Natural killer cell treated with Interleukin-12 subunit alpha and Interleukin-12 subunit beta and Interleukin-15 and Interleukin-18, amount 100 ng/mL, for 72 hours (primary cell): ENCODE data around the gene CDK5RAP2. TPM values are rescaled to one million over a fixed set of nuclear protein-coding genes. Genes with fewer than 3 reads are reported as not detected.

Experiments
- ATAC-seq, 2 donors: fragments of 150-1000 bp; cut with Tn5 transposase in 1 of 2; sonication (Bioruptor Pico), chemical (Tn5 transposase) in 1 of 2; 2 replicates each; pipeline ENCODE4 v1.10.0; 2021
- DNase-seq: peaks from one replicate; pipeline ENCODE4 v3.0.0; 2022; ENCODE audit warnings: low spot score
- H3K27ac Mint-ChIP-seq, 2 donors: 1 replicate in 1 of 2; 2 replicates in 1 of 2; pipeline ENCODE4 v1.8.0; 2022; ENCODE audit warnings: mixed read lengths in 2 of 2, mild to moderate bottlenecking in 1 of 2, moderate library complexity in 1 of 2
- H3K27me3 Mint-ChIP-seq, 2 donors: 1 replicate in 1 of 2; 2 replicates in 1 of 2; pipeline ENCODE4 v1.8.0; 2022; ENCODE audit warnings: mixed read lengths in 2 of 2
- H3K36me3 Mint-ChIP-seq: one replicate; pipeline ENCODE4 v1.8.0; 2022; ENCODE audit warnings: mixed read lengths
- H3K4me1 Mint-ChIP-seq, 2 donors: 1 replicate in 1 of 2; 2 replicates in 1 of 2; pipeline ENCODE4 v1.8.0; 2022; ENCODE audit warnings: low read depth in 2 of 2, mixed read lengths in 2 of 2, mild to moderate bottlenecking in 1 of 2
- H3K4me3 Mint-ChIP-seq: one replicate; pipeline ENCODE4 v1.8.0; 2022; ENCODE audit warnings: mixed read lengths
- H3K9me3 Mint-ChIP-seq: 2 replicates; pipeline ENCODE4 v1.8.0; 2022; ENCODE audit warnings: mixed read lengths
- total RNA-seq, 2 donors: library from RNA; stranded (reverse); gene quantifications; one replicate each; pipeline ENCODE4 v1.2.3, GENCODE V29; 2022

Gene CDK5RAP2
- total RNA-seq, 2 donors from 2014 or later = 73.4 to 124 TPM

DNA sequence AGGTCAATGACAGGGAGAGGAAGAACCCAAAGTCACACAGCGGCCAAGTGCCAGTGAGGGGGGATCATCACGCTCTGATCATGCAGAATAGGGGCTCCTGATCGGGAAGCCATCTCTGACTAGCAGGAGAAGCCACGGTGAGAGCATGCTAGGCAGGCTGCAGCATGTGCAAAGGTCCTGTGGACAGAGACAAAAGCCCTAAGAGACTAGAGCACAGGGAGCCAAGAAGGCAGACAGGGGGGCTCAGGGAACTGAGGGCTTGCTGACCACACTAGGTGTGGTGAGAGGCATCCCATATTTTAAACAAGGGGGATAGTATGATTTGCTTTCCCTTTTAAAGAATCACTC is 195.1 kb downstream of the CDK5RAP2 start:
- Mint-ChIP-seq H3K9me3 (no peaks in the 10 kb centered on the region), H3K27me3 (no peaks in the 10 kb centered on the region), H3K27ac (no peak overlapping the region), H3K4me1 (no peaks in the 10 kb centered on the region), H3K4me3 (no peak overlapping the region), H3K36me3 (peaks cover 6% of the 10 kb centered on the region)
- ATAC-seq = no peak
- DNase-seq = no peak

- Mint-ChIP-seq H3K9me3 (no peaks in the 10 kb centered on the region), H3K4me3 (no peak overlapping the region), H3K27me3 (no peaks in the 10 kb centered on the region), H3K36me3 (peaks cover 5% of the 10 kb centered on the region), H3K4me1 (no peaks in the 10 kb centered on the region), H3K27ac (no peak overlapping the region)
- DNase-seq (no peak), ATAC-seq (no peak)
Measured at GRCh38 chr9:120383999-120384924, 195.7 kb downstream of the CDK5RAP2 start.

DNA sequence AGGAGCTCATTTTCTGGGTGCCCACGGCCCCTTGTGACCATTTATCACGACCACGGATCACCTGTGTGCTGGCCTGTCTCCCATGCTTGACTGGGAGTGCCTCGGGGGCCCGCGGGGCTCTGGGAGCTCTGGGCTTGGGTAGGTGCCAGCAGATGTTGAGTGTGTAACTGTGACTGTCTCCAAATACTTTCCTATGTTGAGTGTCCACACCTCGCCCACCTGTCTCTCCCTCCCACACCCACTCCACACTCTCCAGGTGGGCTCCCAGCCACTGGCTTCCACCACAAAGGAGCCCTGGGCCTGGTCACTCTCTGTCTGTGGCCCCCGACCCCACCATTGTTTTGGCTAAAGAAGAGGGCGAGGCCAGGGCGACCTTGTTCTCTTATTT is 196.4 kb downstream of the CDK5RAP2 start:
- DNase-seq = no peak
- no peaks in the 10 kb centered on the region for H3K4me1 Mint-ChIP-seq
- no peak for ATAC-seq
- no peaks in the 10 kb centered on the region for H3K36me3 Mint-ChIP-seq
- no peaks in the 10 kb centered on the region for H3K27me3 Mint-ChIP-seq
- no peaks in the 10 kb centered on the region for H3K9me3 Mint-ChIP-seq
- H3K27ac Mint-ChIP-seq = no peak overlapping the region
- H3K4me3 Mint-ChIP-seq = no peak overlapping the region

- ATAC-seq (no peak), DNase-seq (no peak)
- Mint-ChIP-seq H3K4me3 (no peak overlapping the region), H3K4me1 (no peaks in the 10 kb centered on the region), H3K9me3 (no peaks in the 10 kb centered on the region), H3K27me3 (no peaks in the 10 kb centered on the region), H3K27ac (no peak overlapping the region), H3K36me3 (no peaks in the 10 kb centered on the region)
Measured at GRCh38 chr9:120382453-120382852, 197.5 kb downstream of the CDK5RAP2 start.

DNA sequence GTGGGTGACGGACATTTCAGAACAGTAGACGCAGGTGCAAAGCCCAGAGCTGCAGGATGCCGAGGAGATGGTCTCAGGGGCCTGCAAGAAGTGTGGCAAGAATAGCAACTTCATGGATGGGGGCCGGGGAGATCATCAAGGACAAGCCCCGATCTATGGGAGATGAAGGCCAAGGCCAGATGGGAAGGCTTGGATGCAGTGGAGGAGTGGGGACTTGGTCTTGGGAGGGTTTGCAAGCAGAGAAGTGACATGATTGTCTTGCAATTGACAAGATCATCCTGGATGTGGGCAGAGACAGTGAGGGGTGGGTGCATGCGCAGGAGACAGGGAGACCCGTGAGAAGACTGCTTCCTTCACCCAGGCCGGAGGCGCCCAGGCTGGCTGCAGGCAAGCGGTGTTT is 198.1 kb downstream of the CDK5RAP2 start:
- no peak overlapping the region for H3K4me3 Mint-ChIP-seq
- DNase-seq (no peak), ATAC-seq (no peak)
- H3K4me1 Mint-ChIP-seq = no peaks in the 10 kb centered on the region
- peak overlapping the region in 1 of 2 donors; percentile 11 for H3K27ac Mint-ChIP-seq
- no peaks in the 10 kb centered on the region for H3K9me3 Mint-ChIP-seq
- H3K27me3 Mint-ChIP-seq = no peaks in the 10 kb centered on the region
- no peaks in the 10 kb centered on the region for H3K36me3 Mint-ChIP-seq

- ATAC-seq = no peak
- Mint-ChIP-seq H3K4me1 (no peaks in the 10 kb centered on the region), H3K27ac (no peak overlapping the region), H3K4me3 (no peak overlapping the region), H3K27me3 (no peaks in the 10 kb centered on the region), H3K9me3 (no peaks in the 10 kb centered on the region), H3K36me3 (no peaks in the 10 kb centered on the region)
- DNase-seq = no peak
Measured at GRCh38 chr9:120379611-120380010, 200.4 kb downstream of the CDK5RAP2 start.

DNA sequence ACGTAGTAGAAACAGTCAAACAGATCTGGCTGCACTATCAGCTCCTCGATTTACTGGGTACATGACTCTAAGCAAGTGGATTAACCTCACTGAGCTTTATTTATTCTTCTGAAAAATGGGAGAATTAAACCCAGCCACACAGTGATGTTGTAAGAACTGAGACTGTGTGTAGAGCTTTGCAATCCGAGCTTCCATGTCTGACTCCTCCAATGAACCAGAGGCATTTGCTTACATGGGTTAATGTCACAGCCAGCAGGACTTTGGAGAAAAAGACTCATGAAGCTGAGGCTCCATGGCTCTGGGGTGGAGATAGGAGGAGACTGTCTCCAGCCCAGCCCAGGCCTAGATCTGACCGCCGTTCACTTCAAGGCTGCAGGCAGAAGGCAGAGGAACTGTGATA is 201.3 kb downstream of the CDK5RAP2 start:
- Mint-ChIP-seq H3K4me3 (no peak overlapping the region), H3K9me3 (no peaks in the 10 kb centered on the region)
- ATAC-seq = no peak

GRCh38 chr9:120377268-120378159 is 202.5 kb downstream of the CDK5RAP2 start:
- no peaks in the 10 kb centered on the region for H3K27me3 Mint-ChIP-seq
- H3K36me3 Mint-ChIP-seq = no peaks in the 10 kb centered on the region

More for the DNA sequence above, 201.3 kb downstream of the CDK5RAP2 start:
- H3K27ac Mint-ChIP-seq = no peak overlapping the region
- no peaks in the 10 kb centered on the region for H3K27me3 Mint-ChIP-seq
- H3K36me3 Mint-ChIP-seq = no peaks in the 10 kb centered on the region
- H3K4me1 Mint-ChIP-seq = no peaks in the 10 kb centered on the region
- DNase-seq = no peak

DNA sequence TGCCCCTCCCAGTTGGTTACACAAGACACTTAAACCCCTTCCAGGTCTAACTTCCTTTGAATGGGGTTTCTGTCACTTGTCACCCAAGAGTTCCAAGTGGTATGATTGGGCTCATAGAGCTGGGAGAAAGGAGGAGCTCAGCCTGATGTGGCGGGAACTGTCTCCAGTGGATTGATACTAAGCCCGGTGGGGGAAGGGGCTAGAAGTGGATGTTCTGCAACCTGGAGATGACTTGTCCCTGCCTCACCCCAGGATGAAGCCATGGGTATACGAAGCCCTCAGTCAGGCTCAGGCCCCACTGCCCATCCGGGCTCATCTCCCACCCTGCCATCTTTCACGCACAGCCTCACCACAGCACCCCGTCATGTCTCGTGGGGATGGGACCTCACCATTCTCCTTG is 203.9 kb downstream of the CDK5RAP2 start:
- Mint-ChIP-seq H3K4me1 (no peaks in the 10 kb centered on the region), H3K27me3 (no peaks in the 10 kb centered on the region), H3K9me3 (no peaks in the 10 kb centered on the region), H3K4me3 (no peak overlapping the region), H3K36me3 (no peaks in the 10 kb centered on the region), H3K27ac (no peak overlapping the region)
- DNase-seq (no peak), ATAC-seq (no peak)

More at GRCh38 chr9:120377268-120378159, 202.5 kb downstream of the CDK5RAP2 start:
- DNase-seq (no peak), ATAC-seq (no peak)
- Mint-ChIP-seq H3K27ac (no peak overlapping the region), H3K4me3 (no peak overlapping the region), H3K4me1 (no peaks in the 10 kb centered on the region), H3K9me3 (no peaks in the 10 kb centered on the region)

DNA sequence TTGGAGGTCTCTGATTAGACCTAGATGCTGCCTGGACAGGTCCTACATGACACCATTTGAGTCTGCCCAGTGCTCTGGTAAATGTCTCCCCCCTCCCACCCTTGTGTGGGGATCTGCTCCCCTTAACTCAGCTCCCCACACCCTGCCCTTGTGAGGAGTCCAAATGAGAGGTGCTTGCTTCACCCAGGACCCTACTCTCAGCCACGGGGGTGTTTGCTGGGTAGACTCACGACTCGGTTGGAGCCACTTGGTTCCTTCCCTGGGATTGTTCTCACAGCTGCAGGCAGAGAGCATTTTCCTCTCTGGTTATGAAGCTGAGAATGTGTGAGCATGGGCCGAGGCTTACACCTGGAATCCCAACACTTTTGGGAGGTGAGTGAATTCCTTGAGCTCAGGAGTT is 204.7 kb downstream of the CDK5RAP2 start:
- no peak for ATAC-seq
- Mint-ChIP-seq H3K4me3 (no peak overlapping the region), H3K4me1 (no peaks in the 10 kb centered on the region), H3K9me3 (no peaks in the 10 kb centered on the region), H3K27ac (no peak overlapping the region), H3K36me3 (no peaks in the 10 kb centered on the region), H3K27me3 (no peaks in the 10 kb centered on the region)
- no peak for DNase-seq

DNA sequence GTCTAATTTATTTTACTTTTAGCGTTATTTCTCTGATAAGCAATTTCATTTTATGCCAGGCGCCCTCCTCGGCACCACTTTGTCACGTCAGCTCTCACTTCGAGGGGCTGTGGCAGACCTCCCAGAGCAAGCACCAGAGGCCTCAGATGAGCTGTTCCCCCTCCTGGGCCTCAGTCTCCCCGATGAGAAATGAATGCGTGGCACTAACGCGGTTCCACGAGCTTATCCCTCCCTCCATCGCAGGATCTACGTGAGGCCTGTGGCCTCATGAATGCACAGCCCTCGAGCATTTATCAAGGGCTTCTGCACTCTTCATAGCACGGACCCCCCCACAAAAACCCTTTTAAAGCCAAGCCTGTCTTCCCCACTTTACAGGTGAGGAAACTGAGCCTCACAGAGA is 205.2 kb downstream of the CDK5RAP2 start:
- Mint-ChIP-seq H3K27me3 (no peaks in the 10 kb centered on the region), H3K9me3 (no peaks in the 10 kb centered on the region), H3K27ac (no peak overlapping the region), H3K4me1 (no peaks in the 10 kb centered on the region), H3K4me3 (no peak overlapping the region), H3K36me3 (no peaks in the 10 kb centered on the region)
- no peak for ATAC-seq
- no peak for DNase-seq

GRCh38 chr9:120374239-120374638 is 205.7 kb downstream of the CDK5RAP2 start:
- Mint-ChIP-seq H3K4me3 (no peak overlapping the region), H3K9me3 (no peaks in the 10 kb centered on the region), H3K27me3 (no peaks in the 10 kb centered on the region), H3K27ac (no peak overlapping the region), H3K4me1 (no peaks in the 10 kb centered on the region), H3K36me3 (no peaks in the 10 kb centered on the region)
- ATAC-seq = peak in 1 of 2 donors; percentile 37
- no peak for DNase-seq

GRCh38 chr9:120372040-120372439 is 207.9 kb downstream of the CDK5RAP2 start:
- Mint-ChIP-seq H3K27ac (no peak overlapping the region), H3K9me3 (no peaks in the 10 kb centered on the region), H3K4me3 (no peak overlapping the region), H3K36me3 (no peaks in the 10 kb centered on the region), H3K27me3 (no peaks in the 10 kb centered on the region), H3K4me1 (no peaks in the 10 kb centered on the region)
- no peak for ATAC-seq
- DNase-seq = no peak

DNA sequence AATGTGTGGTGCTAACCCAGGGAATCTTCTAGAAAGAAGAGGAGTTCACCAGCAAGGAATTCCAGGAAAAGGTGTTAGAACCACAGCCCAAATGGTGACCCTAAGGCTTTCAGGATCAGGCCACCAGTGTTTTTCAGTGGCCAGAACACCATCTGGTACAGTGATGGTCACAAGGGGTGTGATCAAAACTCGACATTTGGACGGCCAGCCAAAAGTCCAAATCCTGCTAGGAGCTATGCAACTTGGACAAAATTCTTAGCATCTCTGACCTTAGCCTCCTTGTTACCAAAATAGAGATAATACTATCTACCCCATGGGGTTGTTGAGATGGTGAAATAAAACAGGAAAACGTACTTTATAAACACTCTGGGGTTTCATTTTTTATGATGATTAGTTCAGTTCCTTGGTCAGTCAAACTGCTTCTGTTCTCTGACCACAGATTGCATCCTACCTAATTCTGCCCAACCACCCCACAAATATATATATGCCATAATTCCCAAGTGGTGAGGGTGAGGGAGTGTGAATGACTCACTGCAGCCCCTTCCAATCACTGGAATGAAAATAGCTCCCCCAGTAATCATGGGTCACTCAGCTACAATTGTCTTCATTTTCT is 210.3 kb downstream of the CDK5RAP2 start:
- Mint-ChIP-seq H3K9me3 (no peaks in the 10 kb centered on the region), H3K36me3 (no peaks in the 10 kb centered on the region), H3K4me1 (no peaks in the 10 kb centered on the region), H3K4me3 (no peak overlapping the region), H3K27me3 (peaks cover 0 to 2% of the 10 kb centered on the region in 2 donors), H3K27ac (no peak overlapping the region)
- ATAC-seq (no peak), DNase-seq (no peak)
